Measurements from ENCODE around the gene C19orf53. TPM values are rescaled to one million over a fixed set of nuclear protein-coding genes. Genes with fewer than 3 reads are reported as not detected.
A peak's percentile ranks its signal among the peaks of the same experiment; 100 is the strongest.

Gene C19orf53
- total and polyA plus RNA-seq, 2 of the 13 experiments (the other 11 are each of a cell fraction or from before 2014, with no cell fraction given): 129 to 130 TPM

GRCh38 chr19:13731147-13731964 lies 42.9 kb upstream of the C19orf53 start (continued):
- TF ChIP-seq ZNF687 (CRISPR knock-in tag; IDR thresholded peaks at IDR 0.05) (peak; percentile 90), KLF12 (CRISPR knock-in tag; IDR thresholded peaks at IDR 0.05; ENCODE audit: borderline replicate concordance) (peak; percentile 65; the same call in 1 of the 2 replicates), KAT8 (CRISPR knock-in tag; IDR thresholded peaks at IDR 0.05) (peak; percentile 65), ZBTB7B (CRISPR knock-in tag; IDR thresholded peaks at IDR 0.05) (no peak), ZMAT5 (CRISPR knock-in tag; IDR thresholded peaks at IDR 0.05; ENCODE audit: borderline replicate concordance, low read depth) (no peak), KDM2A (CRISPR knock-in tag; IDR thresholded peaks at IDR 0.05; ENCODE audit: borderline replicate concordance, low read depth) (0 out of 2 replicates have a peak, but pooled peaks have one; percentile 17), YEATS2 (CRISPR knock-in tag; IDR thresholded peaks at IDR 0.05; ENCODE audit: borderline replicate concordance) (peak; percentile 72; the same call in 1 of the 2 replicates), UBTF (CRISPR knock-in tag; IDR thresholded peaks at IDR 0.05) (0 out of 2 replicates have a peak, but pooled peaks have one; percentile 13), ZNF317 (CRISPR knock-in tag; IDR thresholded peaks at IDR 0.05) (peak; percentile 52; the same call in 1 of the 2 replicates), ZNF264 (CRISPR knock-in tag; IDR thresholded peaks at IDR 0.05) (peak; percentile 83), SMAD1 (CRISPR knock-in tag; IDR thresholded peaks at IDR 0.05; ENCODE audit: borderline replicate concordance, low read depth) (0 out of 2 replicates have a peak, but pooled peaks have one; percentile 27), MIXL1 (CRISPR knock-in tag; IDR thresholded peaks at IDR 0.05) (peak; percentile 5; the same call in 1 of the 2 replicates), NONO (IDR thresholded peaks at IDR 0.05) (no peak), NONO (CRISPR knock-in tag; conservative IDR thresholded peaks at IDR 0.05) (0 out of 2 replicates have a peak, but pooled peaks have one; percentile 32), ZNF501 (CRISPR knock-in tag; IDR thresholded peaks at IDR 0.05) (peak; percentile 88), U2AF1 (optimal IDR thresholded peaks at IDR 0.05; ENCODE audit: low read depth, low read length) (no peak), SRSF4 (IDR thresholded peaks at IDR 0.05; ENCODE audit: low read depth, low read length, poor library complexity, severe bottlenecking) (no peak), ZNF562 (CRISPR knock-in tag; IDR thresholded peaks at IDR 0.05; ENCODE audit: borderline replicate concordance) (no peak), MED1 (CRISPR knock-in tag; IDR thresholded peaks at IDR 0.05) (peak; percentile 64; the same call in 1 of the 2 replicates), NFKBIZ (CRISPR knock-in tag; IDR thresholded peaks at IDR 0.05) (0 out of 2 replicates have a peak, but pooled peaks have one; percentile 31), ATF2 (CRISPR knock-in tag; IDR thresholded peaks at IDR 0.05) (peak; percentile 14; the same call in 1 of the 2 replicates)

Data from HepG2 (cell line).